WI38 (cell line): ENCODE measurements around the gene SEMA4A.
A peak's percentile ranks its signal among the peaks of the same experiment; 100 is the strongest.

Experiments used
- H3K4me3 ChIP-seq: 2 replicates; pipeline ENCODE4 v1.5.1; 2011; ENCODE audit warnings: low read depth, mild to moderate bottlenecking, control low read depth, low read length
- CTCF ChIP-seq: IDR thresholded peaks from 2 replicates; pipeline ENCODE4 v1.5.1; 2012; ENCODE audit warnings: low read depth, mild to moderate bottlenecking, control low read depth, low read length

The SEMA4A gene

GRCh38 chr1:156126630-156127534 lies 26.5 kb upstream of the SEMA4A start:
- H3K4me3 ChIP-seq = peak overlapping the region; percentile 42
- TF ChIP-seq CTCF = no peak

- peak overlapping the region; percentile 32 for H3K4me3 ChIP-seq
- TF ChIP-seq CTCF = no peak
Measured at GRCh38 chr1:156128308-156128653, 25.1 kb upstream of the SEMA4A start.

GRCh38 chr1:156128654-156129597 lies 24.5 kb upstream of the SEMA4A start:
- TF ChIP-seq CTCF = no peak
- H3K4me3 ChIP-seq = peak overlapping the region; percentile 32

GRCh38 chr1:156129687-156130577 lies 23.5 kb upstream of the SEMA4A start:
- TF ChIP-seq CTCF = peak; percentile 97
- peak overlapping the region; percentile 40 for H3K4me3 ChIP-seq

- no peak for TF ChIP-seq CTCF
- H3K4me3 ChIP-seq = no peak overlapping the region
Measured at GRCh38 chr1:156130578-156130942, 22.8 kb upstream of the SEMA4A start.

GRCh38 chr1:156134716-156135435 lies 18.5 kb upstream of the SEMA4A start:
- TF ChIP-seq CTCF = no peak
- no peak overlapping the region for H3K4me3 ChIP-seq
